Upper lobe of right lung (tissue), 1 donor: Measurements from ENCODE around the gene SLK. TPM values are rescaled to one million over a fixed set of nuclear protein-coding genes. Genes with fewer than 3 reads are reported as not detected.

ENCODE experiments used
- ATAC-seq: fragments of 200-7000 bp; cut with Tn5 transposase; one replicate; pipeline ENCODE4 v1.9.1; 2020; ENCODE audit warnings: mild to moderate bottlenecking, moderate library complexity
- DNase-seq: peaks from one replicate; pipeline ENCODE4 v3.0.0-alpha.2; 2020
- H3K27ac ChIP-seq: fragments of 200-600 bp; one replicate; pipeline ENCODE4 v1.8.0; 2022
- H3K27me3 ChIP-seq: fragments of 200-600 bp; one replicate; pipeline ENCODE4 v1.8.0; 2022; ENCODE audit warnings: mild to moderate bottlenecking
- H3K36me3 ChIP-seq: fragments of 200-600 bp; one replicate; pipeline ENCODE4 v1.8.0; 2022
- H3K4me1 ChIP-seq: fragments of 200-600 bp; one replicate; pipeline ENCODE4 v1.8.0; 2022
- H3K4me3 ChIP-seq: fragments of 200-600 bp; one replicate; pipeline ENCODE4 v1.8.0; 2022; ENCODE audit warnings: mild to moderate bottlenecking
- H3K9me3 ChIP-seq: fragments of 200-600 bp; one replicate; pipeline ENCODE4 v1.8.0; 2022
- intact Hi-C: fragments of 100-400 bp; cut with DNase I; formaldehyde crosslinking; loops from one replicate; pipeline ENCODE4 v1.11.0; 2022
- total RNA-seq: library from RNA; stranded (reverse); fragmentation: NEBNext Ultra II Directional; extraction: Animal tissue kit (Norgen Biotek cat#: 25700); gene quantifications from one replicate; pipeline ENCODE4 v1.2.1, GENCODE V29; 2021
- TF ChIP-seq, protein P1 (sequence below): fragments of 200-600 bp; IDR thresholded peaks from one replicate; pipeline ENCODE4 v1.8.0; 2022; ENCODE audit warnings: antibody characterized with exemption
- donor health status: DM: no; HTN: yes; CAD: no; lungs with severe emphysema.

Gene SLK
- total RNA-seq, 1 donor from 2014 or later, result 46.7 TPM

DNA sequence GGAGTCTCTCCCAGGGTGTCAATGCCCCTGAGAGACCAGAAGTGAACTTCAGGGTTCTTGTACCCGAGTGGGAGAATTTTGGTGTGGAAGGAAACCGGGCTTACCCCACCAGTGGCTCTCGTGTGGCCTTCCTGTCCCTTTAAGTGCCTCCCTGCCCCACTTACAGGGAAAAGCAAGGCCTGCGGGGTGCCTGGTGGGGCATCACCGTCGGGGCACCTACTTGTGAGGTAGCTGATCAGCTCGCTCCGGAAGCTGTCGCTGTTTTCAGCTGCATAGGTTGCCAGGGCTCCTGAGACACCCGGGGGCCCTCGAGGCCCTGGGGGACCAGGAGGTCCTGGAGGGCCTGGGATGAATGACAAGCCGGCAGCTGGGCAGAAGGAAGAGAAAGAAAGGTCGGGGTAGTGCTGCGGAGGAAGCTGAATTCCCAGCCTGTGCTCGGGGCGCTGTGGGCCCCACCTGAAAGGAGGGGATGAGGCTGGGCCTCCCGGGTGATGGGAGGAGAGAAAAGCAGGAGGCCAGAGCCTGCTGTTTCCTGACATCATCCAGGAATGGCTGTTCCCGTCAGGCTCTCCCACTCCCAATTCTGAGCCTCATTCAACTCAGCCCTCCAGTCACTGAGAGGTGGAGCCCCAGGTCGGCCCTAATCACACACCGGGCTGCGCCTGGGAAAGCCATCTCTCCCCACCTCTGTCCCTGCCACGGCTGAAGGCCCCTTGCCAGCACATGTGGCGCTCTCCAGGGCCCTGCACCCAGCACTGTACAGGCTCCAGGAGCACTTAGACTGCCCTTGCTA lies 67.7 kb downstream of the SLK start:
- Histone ChIP-seq H3K9me3 (no peaks in the 10 kb centered on the region), H3K4me1 (no peaks in the 10 kb centered on the region), H3K36me3 (peaks cover 26% of the 10 kb centered on the region), H3K27ac (no peak overlapping the region), H3K4me3 (no peak overlapping the region), H3K27me3 (no peaks in the 10 kb centered on the region)
- TF ChIP-seq, protein P1, sequence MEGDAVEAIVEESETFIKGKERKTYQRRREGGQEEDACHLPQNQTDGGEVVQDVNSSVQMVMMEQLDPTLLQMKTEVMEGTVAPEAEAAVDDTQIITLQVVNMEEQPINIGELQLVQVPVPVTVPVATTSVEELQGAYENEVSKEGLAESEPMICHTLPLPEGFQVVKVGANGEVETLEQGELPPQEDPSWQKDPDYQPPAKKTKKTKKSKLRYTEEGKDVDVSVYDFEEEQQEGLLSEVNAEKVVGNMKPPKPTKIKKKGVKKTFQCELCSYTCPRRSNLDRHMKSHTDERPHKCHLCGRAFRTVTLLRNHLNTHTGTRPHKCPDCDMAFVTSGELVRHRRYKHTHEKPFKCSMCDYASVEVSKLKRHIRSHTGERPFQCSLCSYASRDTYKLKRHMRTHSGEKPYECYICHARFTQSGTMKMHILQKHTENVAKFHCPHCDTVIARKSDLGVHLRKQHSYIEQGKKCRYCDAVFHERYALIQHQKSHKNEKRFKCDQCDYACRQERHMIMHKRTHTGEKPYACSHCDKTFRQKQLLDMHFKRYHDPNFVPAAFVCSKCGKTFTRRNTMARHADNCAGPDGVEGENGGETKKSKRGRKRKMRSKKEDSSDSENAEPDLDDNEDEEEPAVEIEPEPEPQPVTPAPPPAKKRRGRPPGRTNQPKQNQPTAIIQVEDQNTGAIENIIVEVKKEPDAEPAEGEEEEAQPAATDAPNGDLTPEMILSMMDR, result no peak
- intact Hi-C loops, result no loop called here
- ATAC-seq (peak; percentile 3), DNase-seq (peak; percentile 55)

DNA sequence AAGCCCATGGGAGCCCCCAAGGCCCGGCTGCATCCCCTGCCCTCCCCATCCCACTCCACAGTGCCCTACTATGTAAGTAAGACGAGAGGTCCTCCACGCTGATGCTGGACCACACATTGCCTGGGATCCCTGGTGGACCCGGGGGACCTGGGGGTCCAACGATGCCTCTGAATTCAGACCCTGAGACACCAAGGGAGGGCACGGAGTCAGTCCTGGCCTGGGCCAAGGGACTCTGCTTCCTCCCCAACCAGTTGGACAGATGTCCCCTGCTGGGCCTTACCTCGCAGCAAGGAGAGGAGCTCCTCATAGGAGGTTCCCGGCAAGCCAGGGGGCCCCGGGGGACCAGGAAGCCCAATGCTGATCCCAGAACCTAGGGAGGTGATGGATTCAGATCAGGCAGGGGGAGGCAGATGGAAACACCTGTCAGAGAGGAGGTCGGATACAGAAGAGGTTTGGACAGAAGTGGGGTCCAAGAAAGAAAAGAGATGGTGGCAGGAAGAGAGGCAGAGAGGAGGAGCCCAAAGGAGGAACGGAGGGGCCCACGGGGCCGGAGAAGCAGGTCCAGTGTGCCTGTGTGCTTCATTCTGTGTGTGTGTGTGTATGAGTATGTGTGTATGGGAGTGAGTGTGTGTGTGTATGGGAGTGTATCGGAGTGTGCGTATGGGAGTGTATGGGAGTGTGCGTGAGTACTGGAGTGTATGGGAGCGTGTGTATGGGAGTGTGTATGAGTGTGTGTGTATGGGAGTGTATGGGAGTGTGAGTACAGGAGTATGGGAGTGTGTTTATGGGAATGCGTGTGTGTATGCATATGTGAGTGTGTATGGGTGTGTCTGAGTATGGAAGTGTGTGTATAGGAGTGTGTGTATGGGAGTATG lies 68.5 kb downstream of the SLK start:
- no peak overlapping the region for H3K4me3 ChIP-seq
- H3K9me3 ChIP-seq, result no peaks in the 10 kb centered on the region
- no peaks in the 10 kb centered on the region for H3K27me3 ChIP-seq
- H3K36me3 ChIP-seq, result peaks cover 17% of the 10 kb centered on the region
- no peaks in the 10 kb centered on the region for H3K4me1 ChIP-seq
- TF ChIP-seq, protein P1, result no peak
- intact Hi-C loops, result no loop called here
- DNase-seq, result no peak
- no peak for ATAC-seq
- no peak overlapping the region for H3K27ac ChIP-seq

- ATAC-seq, result peak; percentile 40
- TF ChIP-seq, protein P1, result no peak
- H3K36me3 ChIP-seq, result peaks cover 11% of the 10 kb centered on the region
- no peak for DNase-seq
- H3K9me3 ChIP-seq, result no peaks in the 10 kb centered on the region
- no peaks in the 10 kb centered on the region for H3K27me3 ChIP-seq
- H3K4me3 ChIP-seq, result no peak overlapping the region
- intact Hi-C loops, result no loop called here
- H3K27ac ChIP-seq, result no peak overlapping the region
- H3K4me1 ChIP-seq, result no peaks in the 10 kb centered on the region
Observed at GRCh38 chr10:104036069-104036384, 69.1 kb downstream of the SLK start.

DNA sequence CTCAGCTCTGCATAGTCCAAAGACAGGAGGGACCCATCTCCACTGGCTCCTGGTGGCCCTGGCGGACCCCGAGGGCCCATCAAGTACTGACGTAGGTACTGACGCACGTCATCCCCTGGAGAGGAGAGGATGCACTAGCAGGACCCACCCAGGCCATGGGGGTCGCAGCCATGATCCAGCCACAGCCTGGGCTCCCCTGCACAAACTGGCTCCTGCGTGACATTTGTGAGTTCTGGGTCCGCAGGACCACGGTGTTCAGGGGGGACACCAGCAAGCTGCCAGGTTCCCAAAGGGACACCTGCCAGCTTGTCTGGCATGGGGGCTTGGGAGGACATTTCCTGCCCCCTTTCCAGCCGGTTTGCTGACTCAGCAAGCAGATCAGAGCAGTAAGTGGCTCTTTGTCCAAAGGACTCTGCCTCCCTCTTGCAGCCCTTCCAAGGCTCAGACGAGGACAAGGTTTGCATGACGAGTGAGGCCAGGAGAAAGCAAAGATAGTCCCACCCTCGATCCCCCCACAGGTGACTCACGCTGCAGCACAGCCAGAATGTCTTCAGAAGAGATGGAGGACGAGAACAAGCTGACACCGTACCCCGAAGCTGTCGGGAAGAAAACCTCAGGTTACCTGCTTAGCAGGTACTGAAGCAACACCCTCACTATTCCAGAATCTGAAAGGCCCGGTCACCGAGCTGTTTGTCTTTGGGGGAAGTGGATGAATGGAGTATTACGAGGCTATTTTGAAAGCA lies 69.7 kb downstream of the SLK start:
- Histone ChIP-seq H3K27me3 (no peaks in the 10 kb centered on the region), H3K36me3 (peaks cover 11% of the 10 kb centered on the region), H3K4me3 (no peak overlapping the region), H3K9me3 (no peaks in the 10 kb centered on the region), H3K4me1 (no peaks in the 10 kb centered on the region), H3K27ac (no peak overlapping the region)
- TF ChIP-seq, protein P1, result no peak
- intact Hi-C loops, result no loop called here
- ATAC-seq, result no peak
- peak; percentile 54 for DNase-seq

DNA sequence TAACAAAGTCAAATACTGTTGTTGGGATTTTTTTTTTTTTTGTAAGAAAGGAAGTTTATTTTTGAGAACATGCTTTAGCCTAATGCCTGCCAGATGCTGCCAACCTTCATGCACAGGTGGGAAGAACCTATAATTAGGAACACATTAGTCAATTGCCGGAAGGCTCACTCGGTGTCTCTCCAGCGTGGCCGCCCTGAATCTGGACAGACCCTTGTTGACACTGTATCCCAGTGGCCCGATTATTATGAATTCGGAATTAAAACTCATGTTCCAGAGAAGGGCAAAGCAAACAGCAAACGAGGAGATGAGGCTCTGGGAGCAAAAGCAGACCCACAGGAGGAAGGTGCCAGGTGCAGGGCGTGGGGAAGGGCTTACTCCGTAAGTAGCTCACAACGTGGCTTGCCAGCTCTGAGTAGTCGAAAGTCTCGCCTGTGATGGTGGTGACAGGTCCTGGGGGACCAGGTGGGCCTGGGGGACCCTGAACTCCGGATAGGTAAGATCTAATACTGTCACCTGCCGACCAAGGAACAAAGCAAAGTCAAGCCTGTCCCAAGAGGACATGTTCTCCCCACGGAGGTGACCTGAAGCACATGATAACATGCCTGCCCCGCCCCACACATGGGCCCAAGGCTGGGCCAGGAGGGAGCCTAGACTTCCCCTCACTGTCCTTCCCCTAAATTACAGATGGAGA lies 70.5 kb downstream of the SLK start:
- H3K9me3 ChIP-seq, result no peaks in the 10 kb centered on the region
- H3K36me3 ChIP-seq, result peaks cover 6% of the 10 kb centered on the region
- H3K27me3 ChIP-seq, result no peaks in the 10 kb centered on the region
- ATAC-seq (no peak), DNase-seq (peak; percentile 49)
- intact Hi-C loops, result no loop called here
- no peaks in the 10 kb centered on the region for H3K4me1 ChIP-seq
- H3K27ac ChIP-seq, result no peak overlapping the region
- no peak overlapping the region for H3K4me3 ChIP-seq
- TF ChIP-seq, protein P1, result no peak
